ENCODE results near the gene HBG1.

DNA sequence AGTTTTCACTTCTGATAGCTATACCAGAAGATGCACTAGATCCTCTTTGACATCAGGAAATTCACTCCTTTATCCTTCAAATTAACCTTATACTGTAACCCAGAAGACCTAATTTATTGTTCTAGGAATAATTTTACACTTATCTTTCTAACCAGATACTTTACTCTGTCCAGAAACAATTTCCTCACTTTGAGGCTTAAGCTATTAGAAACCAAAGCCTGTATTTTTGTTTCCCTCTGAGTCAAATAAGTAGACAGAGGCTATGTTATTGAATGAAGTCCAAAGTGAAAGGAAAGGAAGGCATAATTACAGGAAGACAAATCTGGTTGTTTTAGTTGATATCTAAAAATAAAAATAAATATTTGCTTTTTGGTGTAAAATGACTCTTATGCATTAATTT is 51.4 kb downstream of the HBG1 start:
- TF ChIP-seq, protein P1, sequence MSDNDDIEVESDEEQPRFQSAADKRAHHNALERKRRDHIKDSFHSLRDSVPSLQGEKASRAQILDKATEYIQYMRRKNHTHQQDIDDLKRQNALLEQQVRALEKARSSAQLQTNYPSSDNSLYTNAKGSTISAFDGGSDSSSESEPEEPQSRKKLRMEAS (IDR thresholded peaks at IDR 0.05; ENCODE audit: insufficient read depth, insufficient read length): no peak
- no peak for TF ChIP-seq POLR2A (IDR thresholded peaks at IDR 0.05; ENCODE audit: low read depth, low read length)
- TF ChIP-seq, protein P2, sequence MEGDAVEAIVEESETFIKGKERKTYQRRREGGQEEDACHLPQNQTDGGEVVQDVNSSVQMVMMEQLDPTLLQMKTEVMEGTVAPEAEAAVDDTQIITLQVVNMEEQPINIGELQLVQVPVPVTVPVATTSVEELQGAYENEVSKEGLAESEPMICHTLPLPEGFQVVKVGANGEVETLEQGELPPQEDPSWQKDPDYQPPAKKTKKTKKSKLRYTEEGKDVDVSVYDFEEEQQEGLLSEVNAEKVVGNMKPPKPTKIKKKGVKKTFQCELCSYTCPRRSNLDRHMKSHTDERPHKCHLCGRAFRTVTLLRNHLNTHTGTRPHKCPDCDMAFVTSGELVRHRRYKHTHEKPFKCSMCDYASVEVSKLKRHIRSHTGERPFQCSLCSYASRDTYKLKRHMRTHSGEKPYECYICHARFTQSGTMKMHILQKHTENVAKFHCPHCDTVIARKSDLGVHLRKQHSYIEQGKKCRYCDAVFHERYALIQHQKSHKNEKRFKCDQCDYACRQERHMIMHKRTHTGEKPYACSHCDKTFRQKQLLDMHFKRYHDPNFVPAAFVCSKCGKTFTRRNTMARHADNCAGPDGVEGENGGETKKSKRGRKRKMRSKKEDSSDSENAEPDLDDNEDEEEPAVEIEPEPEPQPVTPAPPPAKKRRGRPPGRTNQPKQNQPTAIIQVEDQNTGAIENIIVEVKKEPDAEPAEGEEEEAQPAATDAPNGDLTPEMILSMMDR (IDR thresholded peaks at IDR 0.05; ENCODE audit: extremely low read depth in 1 of 2, insufficient read depth in 1 of 2, low read depth in 1 of 2, low read length in 2 of 2): no peak
- no peak for TF ChIP-seq JUN (IDR thresholded peaks at IDR 0.05; ENCODE audit: borderline replicate concordance, insufficient read depth, insufficient read length, low read depth)

Data from endothelial cell of umbilical vein (primary cell).